Esophagus squamous epithelium (tissue), 5 donors: ENCODE results near the gene HSPBP1. TPM values are rescaled to one million over a fixed set of nuclear protein-coding genes. Genes with fewer than 3 reads are reported as not detected.

ENCODE experiments used
- DNase-seq: peaks from one replicate; lab custom pipeline; 2025; lab: John Stamatoyannopoulos, UW
- H3K27ac ChIP-seq, 4 donors: fragments of 200-600 bp; sonication (generic); one replicate each; pipeline ENCODE4 v1.5.1; 2016 to 2019; ENCODE audit warnings: mild to moderate bottlenecking in 1 of 4
- H3K27me3 ChIP-seq, 4 donors: fragments of 200-600 bp; sonication (generic); 1 replicate in 3 of 4; 2 replicates in 1 of 4; pipeline versions ENCODE4 v1.5.1 to v1.6.0; 2017 to 2021; ENCODE audit warnings: antibody characterized with exemption in 1 of 4
- H3K36me3 ChIP-seq, 3 donors: fragments of 200-600 bp; sonication (generic); one replicate each; pipeline ENCODE4 v1.5.1; 2016 to 2019
- H3K4me1 ChIP-seq, 3 donors: fragments of 200-600 bp; sonication (generic); one replicate each; pipeline ENCODE4 v1.5.1; 2017 to 2019
- H3K4me3 ChIP-seq, 4 donors: fragments of 200-600 bp; sonication (generic); 1 replicate in 3 of 4; 2 replicates in 1 of 4; pipeline ENCODE4 v1.5.1; 2016 to 2019; ENCODE audit warnings: mild to moderate bottlenecking in 2 of 4, moderate library complexity in 1 of 4
- H3K9me3 ChIP-seq, 3 donors: fragments of 200-600 bp; sonication (generic); one replicate each; pipeline ENCODE4 v1.5.1; 2016 to 2019
- POLR2A ChIP-seq, 4 donors: fragments of 450-650 bp; IDR thresholded peaks; one replicate each; pipeline ENCODE4 v1.6.1; 2017; ENCODE audit warnings: antibody characterized with exemption in 4 of 4, mild to moderate bottlenecking in 4 of 4, moderate library complexity in 3 of 4
- WGBS, 2 donors: methylation state at CpG; one replicate each; pipeline ENCODE4 v1.1.5; 2018; 5-methylcytosine and 5-hydroxymethylcytosine counted together
- intact Hi-C: fragments of 100-400 bp; cut with DNase I; formaldehyde crosslinking; loops from one replicate; pipeline ENCODE4 v1.15.0; 2022
- total RNA-seq, 4 donors: library from RNA; depleted of rRNA; stranded (reverse); fragments of >200 nt; gene quantifications; one replicate each; pipeline ENCODE4 v1.1.0, GENCODE V29; 2016
- TF ChIP-seq, protein P1 (sequence below), 6 experiments: fragments of 450-650 bp in 4 of 6; fragments of 200-600 bp in 2 of 6; sonication (generic) in 2 of 6; IDR thresholded peaks; one replicate each; pipeline ENCODE4 v1.5.1; 2016 to 2019; ENCODE audit warnings: antibody characterized with exemption in 6 of 6, mild to moderate bottlenecking in 4 of 6, moderate library complexity in 4 of 6
- donor health status: DM: yes; HTN: yes; CAD: no.

Gene HSPBP1
- total RNA-seq, 4 donors from 2014 or later = 27.1 to 40.7 (median 32.4) TPM

DNA sequence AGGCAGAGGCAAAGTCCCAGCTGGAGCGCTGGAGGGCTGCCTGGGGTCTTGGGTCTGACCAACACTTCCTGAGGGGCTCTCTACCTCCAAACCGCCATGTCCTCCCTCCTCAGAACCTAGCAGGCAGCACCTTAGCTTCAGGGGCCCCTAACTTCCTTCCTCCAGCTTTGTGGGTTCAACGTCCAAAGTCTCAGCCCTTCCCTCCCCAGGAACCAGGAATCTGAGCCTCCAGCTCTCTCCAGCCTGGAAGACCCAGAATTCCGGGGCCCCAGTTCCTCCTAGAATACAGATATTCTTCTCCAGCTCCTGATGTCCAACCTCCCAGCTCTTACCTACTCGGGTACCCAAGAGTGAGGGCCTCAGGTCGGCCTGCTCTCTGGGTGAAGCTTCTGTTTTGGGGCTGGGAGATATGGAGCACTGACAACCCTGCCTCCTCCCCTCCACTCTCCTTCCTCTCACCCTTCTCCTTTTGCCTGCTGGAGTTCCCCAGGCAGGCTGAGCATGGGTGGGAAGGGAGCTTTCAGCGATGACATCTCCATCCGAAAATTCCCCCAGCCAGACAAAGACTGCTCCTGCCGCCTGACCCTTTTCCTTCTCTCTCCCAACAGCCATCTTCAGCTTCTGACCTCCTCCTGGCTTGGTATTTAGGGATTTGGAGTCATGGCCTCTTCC, 41.7 kb upstream of the HSPBP1 start:
- Histone ChIP-seq H3K36me3 (no peaks in the 10 kb centered on the region), H3K4me3 (no peak overlapping the region), H3K27ac (no peak overlapping the region), H3K27me3 (peaks cover 0 to 42% (median 0%) of the 10 kb centered on the region in 4 donors), H3K4me1 (no peaks in the 10 kb centered on the region), H3K9me3 (no peaks in the 10 kb centered on the region)
- WGBS, 2 donors = 67 to 76% methylated on average over 3 to 9 of the region's 9 CpGs
- DNase-seq = no peak
- intact Hi-C loops = no loop called here
- no peak for TF ChIP-seq POLR2A (IDR thresholded peaks at IDR 0.05)
- TF ChIP-seq, protein P1, sequence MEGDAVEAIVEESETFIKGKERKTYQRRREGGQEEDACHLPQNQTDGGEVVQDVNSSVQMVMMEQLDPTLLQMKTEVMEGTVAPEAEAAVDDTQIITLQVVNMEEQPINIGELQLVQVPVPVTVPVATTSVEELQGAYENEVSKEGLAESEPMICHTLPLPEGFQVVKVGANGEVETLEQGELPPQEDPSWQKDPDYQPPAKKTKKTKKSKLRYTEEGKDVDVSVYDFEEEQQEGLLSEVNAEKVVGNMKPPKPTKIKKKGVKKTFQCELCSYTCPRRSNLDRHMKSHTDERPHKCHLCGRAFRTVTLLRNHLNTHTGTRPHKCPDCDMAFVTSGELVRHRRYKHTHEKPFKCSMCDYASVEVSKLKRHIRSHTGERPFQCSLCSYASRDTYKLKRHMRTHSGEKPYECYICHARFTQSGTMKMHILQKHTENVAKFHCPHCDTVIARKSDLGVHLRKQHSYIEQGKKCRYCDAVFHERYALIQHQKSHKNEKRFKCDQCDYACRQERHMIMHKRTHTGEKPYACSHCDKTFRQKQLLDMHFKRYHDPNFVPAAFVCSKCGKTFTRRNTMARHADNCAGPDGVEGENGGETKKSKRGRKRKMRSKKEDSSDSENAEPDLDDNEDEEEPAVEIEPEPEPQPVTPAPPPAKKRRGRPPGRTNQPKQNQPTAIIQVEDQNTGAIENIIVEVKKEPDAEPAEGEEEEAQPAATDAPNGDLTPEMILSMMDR (IDR thresholded peaks at IDR 0.05) = no peak

DNA sequence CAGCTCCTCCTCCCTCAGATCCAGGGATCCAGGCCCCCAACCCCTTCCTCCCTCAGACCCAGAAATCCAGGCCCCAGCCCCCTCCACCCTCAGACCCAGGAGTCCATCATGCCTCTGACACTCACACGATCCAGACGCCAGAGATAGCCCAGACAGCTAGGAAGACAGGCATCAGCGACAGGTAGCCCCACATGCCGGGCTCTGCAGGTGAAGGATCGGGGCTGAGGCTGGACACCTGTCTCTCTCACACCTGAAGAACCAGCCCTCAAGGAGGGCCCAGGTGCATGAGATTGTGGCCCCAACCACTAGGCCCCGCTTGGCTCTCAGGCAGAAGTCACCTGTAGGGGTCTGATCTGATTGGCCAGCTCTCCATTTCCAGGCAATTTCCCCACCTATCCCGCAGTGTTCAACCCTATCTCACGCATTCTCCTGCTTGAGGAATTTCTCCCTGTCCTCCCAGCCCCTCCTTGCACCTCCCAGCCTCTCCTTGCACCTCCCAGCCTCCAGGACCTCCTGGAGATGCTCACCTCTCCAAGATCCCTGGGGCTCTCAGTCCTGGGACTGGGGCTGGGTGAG, 41.0 kb upstream of the HSPBP1 start:
- H3K36me3 ChIP-seq = no peaks in the 10 kb centered on the region
- peaks cover 0 to 42% (median 0%) of the 10 kb centered on the region in 4 donors for H3K27me3 ChIP-seq
- H3K4me1 ChIP-seq = no peaks in the 10 kb centered on the region
- intact Hi-C loops = no loop called here
- no peak overlapping the region for H3K4me3 ChIP-seq
- TF ChIP-seq POLR2A (IDR thresholded peaks at IDR 0.05) = no peak
- TF ChIP-seq, protein P1 (IDR thresholded peaks at IDR 0.05) = no peak
- DNase-seq = no peak
- WGBS, 2 donors = 64 to 90% methylated on average over 3 to 4 of the region's 8 CpGs
- H3K27ac ChIP-seq = no peak overlapping the region
- H3K9me3 ChIP-seq = no peaks in the 10 kb centered on the region

DNA sequence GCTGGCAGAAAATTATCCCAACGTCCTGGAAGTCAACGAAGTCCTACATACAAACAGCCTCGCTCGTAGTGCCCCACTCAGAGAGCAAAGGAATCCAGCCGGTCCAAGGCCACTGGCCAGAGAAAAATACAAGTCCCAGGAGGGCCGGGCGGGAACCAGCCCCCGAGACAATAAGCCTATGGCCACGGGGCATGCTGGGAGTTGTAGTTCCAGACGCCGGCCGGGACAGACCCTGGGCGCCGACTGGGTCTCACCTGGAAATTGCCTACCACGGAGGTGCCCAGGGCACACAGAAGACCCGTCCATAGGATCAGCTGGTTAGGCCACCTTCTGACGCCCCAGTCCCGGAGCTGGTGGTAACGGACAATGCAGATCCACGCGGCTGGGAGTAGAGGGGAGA, 39.9 kb upstream of the HSPBP1 start:
- TF ChIP-seq, protein P1 (IDR thresholded peaks at IDR 0.05) = no peak
- TF ChIP-seq POLR2A (IDR thresholded peaks at IDR 0.05) = no peak
- Histone ChIP-seq H3K27me3 (peaks cover 0 to 42% (median 0%) of the 10 kb centered on the region in 4 donors), H3K4me1 (no peaks in the 10 kb centered on the region), H3K9me3 (no peaks in the 10 kb centered on the region), H3K27ac (no peak overlapping the region), H3K4me3 (peak overlapping the region in 1 of 4 donors; percentile 13), H3K36me3 (no peaks in the 10 kb centered on the region)
- 20 to 36% methylated on average over 9 to 12 of the region's 21 CpGs for WGBS, 2 donors
- intact Hi-C loops = no loop called here
- DNase-seq = no peak

DNA sequence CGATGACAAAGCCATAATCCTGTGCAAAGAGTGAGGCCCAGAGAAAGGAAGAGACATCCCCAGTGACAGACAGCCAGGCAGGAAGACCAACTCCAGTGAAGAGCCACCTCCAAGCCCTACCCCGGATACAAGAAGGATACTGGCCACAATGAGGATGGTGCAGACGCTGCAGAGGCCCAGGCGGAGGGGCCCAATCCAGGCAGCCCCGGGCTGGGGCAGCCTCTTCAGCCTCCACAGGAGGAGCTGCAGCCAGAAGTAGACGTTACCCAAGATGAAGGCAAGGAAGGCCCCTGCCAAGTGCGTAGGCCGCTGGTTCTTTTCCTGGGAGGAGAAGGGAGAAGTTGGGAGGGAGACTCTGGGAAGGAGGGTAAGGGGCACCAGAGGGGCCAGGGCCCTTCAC, 36.7 kb upstream of the HSPBP1 start:
- Histone ChIP-seq H3K4me3 (no peak overlapping the region), H3K27ac (no peak overlapping the region), H3K27me3 (peaks cover 0 to 24% (median 0%) of the 10 kb centered on the region in 4 donors), H3K36me3 (no peaks in the 10 kb centered on the region), H3K4me1 (no peaks in the 10 kb centered on the region), H3K9me3 (no peaks in the 10 kb centered on the region)
- no peak for TF ChIP-seq POLR2A (IDR thresholded peaks at IDR 0.05)
- TF ChIP-seq, protein P1 (IDR thresholded peaks at IDR 0.05) = no peak
- intact Hi-C loops = no loop called here
- no peak for DNase-seq
- WGBS, 2 donors = 76 to 83% methylated on average over 6 to 7 of the region's 8 CpGs

GRCh38 chr19:55315956-55316525, 36.1 kb upstream of the HSPBP1 start:
- Histone ChIP-seq H3K36me3 (no peaks in the 10 kb centered on the region), H3K4me1 (no peaks in the 10 kb centered on the region), H3K4me3 (no peak overlapping the region), H3K27ac (no peak overlapping the region), H3K27me3 (peaks cover 0 to 18% (median 0%) of the 10 kb centered on the region in 4 donors), H3K9me3 (no peaks in the 10 kb centered on the region)
- intact Hi-C loops = no loop called here
- WGBS, 2 donors = 51 to 63% methylated on average over 13 of the region's 13 CpGs
- no peak for TF ChIP-seq POLR2A (IDR thresholded peaks at IDR 0.05)
- TF ChIP-seq, protein P1 (IDR thresholded peaks at IDR 0.05) = no peak
- DNase-seq = no peak
